NCI-H2196 (cell line): ENCODE measurements around the gene MUSK.
"Not testable (repeated sequence)": the region's sequence is repeated elsewhere in the genome, so short reads cannot be mapped to it uniquely, and the experiment has no call there.

Source experiments
- DNase-seq: peaks from one replicate; lab custom pipeline; 2025; ENCODE audit not compliant: unreplicated experiment; lab: John Stamatoyannopoulos, UW

MUSK gene

GRCh38 chr9:110691002-110691549, 22.5 kb downstream of the MUSK start:
- no peak for DNase-seq

GRCh38 chr9:110695846-110696245, 27.3 kb downstream of the MUSK start:
- not testable (repeated sequence) for DNase-seq

- DNase-seq: no peak
These were observed 32.4 kb downstream of the MUSK start for GRCh38 chr9:110700953-110701352.

GRCh38 chr9:110703669-110704068, 35.1 kb downstream of the MUSK start:
- no peak for DNase-seq

DNA sequence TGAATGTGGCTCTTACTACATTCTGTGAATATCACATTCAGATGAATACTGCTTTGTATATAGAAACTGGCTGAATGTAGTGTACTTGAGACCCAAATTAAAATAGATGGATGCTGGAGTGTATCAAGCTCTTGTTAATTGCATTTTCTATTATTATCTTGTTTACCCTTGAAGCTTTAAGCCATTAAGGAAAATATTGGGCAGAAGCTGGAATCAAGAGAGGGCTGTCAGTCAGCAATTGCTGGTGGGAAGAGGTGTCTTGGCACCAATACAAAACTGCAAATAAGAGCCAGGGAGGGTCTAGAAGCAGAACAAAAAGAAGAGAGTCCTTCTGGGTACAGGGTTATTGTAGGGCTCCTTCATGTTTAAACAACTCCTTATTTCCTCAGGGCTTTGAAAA, 38.8 kb downstream of the MUSK start:
- no peak for DNase-seq

DNA sequence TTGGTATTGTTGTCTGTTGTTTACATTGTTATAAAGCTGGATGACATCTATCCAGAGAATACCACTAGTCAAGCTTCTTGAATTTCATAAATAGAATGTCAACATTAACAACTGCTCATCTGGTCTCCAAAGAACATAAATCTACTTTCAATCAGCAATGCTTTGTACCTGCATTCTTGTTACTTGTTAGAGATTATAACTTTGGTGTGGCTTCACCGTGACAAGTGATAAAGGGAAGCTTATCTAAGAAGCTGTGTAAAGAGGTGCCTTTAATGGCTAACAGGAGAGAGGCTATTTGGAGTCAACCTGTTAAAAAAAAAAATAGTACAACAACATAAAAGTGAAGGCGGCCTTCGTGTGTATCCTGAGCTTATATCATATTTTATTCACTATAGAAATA, 41.8 kb downstream of the MUSK start:
- peak; percentile 19 for DNase-seq

- DNase-seq: no peak
These were observed 44.4 kb downstream of the MUSK start for GRCh38 chr9:110712955-110713354.

- DNase-seq: peak; percentile 46
These were observed 45.7 kb downstream of the MUSK start for GRCh38 chr9:110714314-110714713.

GRCh38 chr9:110728058-110728457, 59.5 kb downstream of the MUSK start:
- DNase-seq: no peak

GRCh38 chr9:110729641-110730040, 61.0 kb downstream of the MUSK start:
- DNase-seq: no peak

DNA sequence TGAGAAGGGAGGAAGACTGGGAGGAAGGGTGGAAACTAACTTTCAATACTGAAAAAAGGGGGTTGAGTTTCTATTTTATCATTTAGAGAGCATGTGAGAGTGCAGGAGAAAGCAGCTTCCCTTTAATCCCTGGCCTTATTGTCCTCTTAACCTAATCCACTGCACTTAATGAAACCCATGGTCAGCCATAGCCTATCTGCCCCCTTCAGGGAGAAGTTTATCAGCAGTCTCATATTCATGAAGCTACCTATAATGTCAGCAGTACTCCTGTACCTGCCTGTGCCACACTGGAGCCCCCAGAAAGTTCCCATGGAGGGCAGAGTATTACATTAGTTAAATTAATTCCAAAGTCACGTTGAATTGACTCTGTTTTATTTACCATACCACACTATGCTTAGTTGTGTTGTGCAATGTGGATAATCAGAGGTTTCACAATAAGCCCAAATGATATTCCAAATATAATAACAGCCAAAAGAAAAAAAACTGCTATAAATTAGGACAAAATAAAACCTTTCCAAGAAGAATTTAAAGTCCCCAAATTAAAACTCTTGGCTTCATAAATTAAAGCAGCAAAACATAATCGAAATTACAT, 62.9 kb downstream of the MUSK start:
- DNase-seq: no peak

DNA sequence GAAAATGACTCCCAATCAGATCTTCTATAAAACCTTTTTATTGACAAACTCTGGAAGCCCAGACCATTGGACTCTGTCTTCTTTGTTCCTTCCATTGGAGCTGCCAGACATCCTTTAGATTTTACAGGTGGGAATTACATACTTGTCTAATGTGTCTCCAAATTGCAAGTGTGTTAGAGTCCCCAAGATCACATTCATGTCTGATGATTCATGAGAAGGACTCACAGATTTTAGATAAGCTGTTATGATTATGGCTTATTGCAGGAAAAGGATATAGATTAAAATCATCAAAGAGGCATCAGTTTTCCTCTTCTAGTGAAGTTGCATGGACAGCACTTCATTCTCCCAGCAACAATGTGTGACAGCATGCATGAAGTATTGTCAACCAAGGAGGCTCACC, 70.4 kb downstream of the MUSK start:
- DNase-seq: no peak

DNA sequence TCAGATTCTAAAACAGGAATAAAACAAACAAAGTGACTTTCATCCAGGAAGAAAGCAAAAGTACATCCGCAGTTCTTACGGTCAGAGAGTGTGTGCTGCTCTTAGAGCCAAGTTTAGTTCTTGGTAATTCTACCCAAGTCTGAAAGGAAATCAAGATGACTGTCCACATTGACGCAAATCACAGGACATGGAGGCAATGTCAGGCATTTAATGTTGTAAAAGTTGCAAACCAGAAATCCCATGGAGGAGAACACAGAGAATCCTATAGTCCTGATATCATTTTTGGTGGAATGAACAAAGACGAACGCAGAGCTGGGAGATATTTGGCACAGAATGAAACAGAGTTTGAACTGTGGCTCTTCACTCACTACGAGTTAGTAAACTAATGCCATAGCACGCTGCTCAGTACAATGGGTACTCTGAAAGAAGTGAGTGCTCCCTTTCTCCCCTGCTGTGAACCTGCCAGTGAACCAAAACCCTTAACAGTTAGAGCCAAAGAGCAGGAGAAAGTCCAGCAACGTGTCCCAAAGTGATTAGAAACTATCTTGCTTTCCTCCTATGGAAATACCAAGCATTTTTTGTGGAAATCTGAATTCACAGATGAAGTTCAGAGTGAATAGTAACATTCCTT, 74.3 kb downstream of the MUSK start:
- DNase-seq: peak; percentile 39

- DNase-seq: no peak
These were observed 76.3 kb downstream of the MUSK start for GRCh38 chr9:110744715-110745384.

- peak; percentile 20 for DNase-seq
These were observed 77.1 kb downstream of the MUSK start for GRCh38 chr9:110745676-110746075.

DNA sequence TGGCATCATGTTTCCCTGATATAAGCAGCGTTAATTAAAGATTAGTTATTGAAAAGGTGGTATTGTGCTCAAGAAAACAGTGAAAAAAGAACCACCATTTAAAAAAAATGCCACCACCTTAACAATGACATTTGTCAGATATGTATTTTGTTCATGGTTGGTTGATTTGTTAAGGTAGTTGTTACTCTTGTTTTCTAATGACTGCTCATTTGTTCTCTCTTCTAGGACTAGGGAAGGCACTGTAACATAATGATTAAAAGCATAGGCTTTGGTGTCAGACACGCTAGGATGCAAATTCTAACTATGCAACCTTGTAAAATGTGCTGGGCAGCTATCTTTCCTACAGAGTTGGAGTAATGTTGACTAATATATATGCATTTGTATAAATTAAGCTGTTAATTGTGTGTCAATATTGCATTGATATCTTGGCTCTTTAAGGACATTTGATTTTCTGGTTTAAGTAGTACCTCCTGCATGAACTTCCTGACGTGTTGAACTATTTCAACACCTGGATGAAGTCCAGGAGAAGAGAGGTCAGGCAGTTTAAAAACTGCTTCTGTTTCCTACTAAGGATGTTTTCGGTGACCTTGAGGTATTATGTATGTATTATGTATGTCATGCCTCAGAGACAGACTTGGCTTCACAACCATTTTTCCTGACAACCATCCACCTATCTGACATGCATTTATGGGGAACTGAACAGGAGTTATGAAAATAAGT, 77.8 kb downstream of the MUSK start:
- no peak for DNase-seq

DNA sequence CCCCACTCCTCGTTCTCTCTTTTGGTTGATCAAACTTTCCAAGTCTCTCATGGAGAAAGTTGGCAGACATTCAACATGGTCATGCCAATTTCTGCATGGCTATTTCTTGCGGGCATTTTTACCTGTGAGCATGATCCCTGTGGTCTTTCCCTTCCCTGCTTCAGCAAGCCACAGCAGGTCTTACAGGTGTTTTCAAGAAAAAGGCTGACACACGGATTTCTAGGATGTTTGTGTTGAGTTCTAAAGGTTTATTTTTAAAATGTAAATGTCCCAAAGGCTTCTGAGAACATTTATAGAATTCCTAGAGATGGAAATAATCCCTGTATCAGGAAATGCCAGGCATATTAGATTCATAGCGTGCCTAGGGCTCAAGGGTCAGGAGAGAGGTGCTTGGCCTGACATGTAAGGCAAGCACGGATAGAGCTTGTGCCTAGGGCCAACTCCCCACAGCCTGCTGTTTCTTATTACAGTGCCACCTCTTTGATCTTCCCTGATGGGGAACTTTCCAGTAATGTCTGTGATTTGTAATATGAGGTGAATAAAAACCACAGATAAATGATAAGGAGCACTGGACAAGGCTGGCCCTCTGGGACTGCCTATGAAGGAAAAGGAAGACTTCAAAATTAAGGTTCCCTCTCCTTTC, 79.8 kb downstream of the MUSK start:
- no peak for DNase-seq

- no peak for DNase-seq
These were observed 81.7 kb downstream of the MUSK start for GRCh38 chr9:110750272-110750671.

- DNase-seq: no peak
These were observed 83.4 kb downstream of the MUSK start for GRCh38 chr9:110751971-110752370.

DNA sequence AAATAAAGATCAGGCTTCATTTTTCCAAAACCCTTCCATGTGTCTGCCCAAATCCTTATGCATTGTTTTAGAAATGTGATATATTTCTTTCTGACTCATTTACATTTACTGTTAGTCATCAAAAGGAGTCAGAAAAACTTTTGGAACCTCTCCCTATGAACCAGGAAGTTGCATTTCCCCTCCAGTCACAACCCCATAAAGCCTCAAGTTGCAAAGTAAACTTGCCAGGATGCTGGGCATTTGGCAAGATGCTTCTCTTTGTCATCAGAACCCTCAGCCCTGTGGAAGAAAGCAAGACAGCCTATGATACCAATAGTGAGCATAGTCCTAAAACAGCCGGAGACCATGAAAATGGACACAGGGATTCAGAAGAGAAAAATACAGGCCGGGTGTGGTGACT, 84.2 kb downstream of the MUSK start:
- peak; percentile 55 for DNase-seq

GRCh38 chr9:110753731-110754231, 85.2 kb downstream of the MUSK start:
- DNase-seq: no peak
